ENCODE measurements around the gene ATXN1L.
A peak's percentile ranks its signal among the peaks of the same experiment; 100 is the strongest.
"Not testable (repeated sequence)": the region's sequence is repeated elsewhere in the genome, so short reads cannot be mapped to it uniquely, and the experiment has no call there.

ATXN1L gene

DNA sequence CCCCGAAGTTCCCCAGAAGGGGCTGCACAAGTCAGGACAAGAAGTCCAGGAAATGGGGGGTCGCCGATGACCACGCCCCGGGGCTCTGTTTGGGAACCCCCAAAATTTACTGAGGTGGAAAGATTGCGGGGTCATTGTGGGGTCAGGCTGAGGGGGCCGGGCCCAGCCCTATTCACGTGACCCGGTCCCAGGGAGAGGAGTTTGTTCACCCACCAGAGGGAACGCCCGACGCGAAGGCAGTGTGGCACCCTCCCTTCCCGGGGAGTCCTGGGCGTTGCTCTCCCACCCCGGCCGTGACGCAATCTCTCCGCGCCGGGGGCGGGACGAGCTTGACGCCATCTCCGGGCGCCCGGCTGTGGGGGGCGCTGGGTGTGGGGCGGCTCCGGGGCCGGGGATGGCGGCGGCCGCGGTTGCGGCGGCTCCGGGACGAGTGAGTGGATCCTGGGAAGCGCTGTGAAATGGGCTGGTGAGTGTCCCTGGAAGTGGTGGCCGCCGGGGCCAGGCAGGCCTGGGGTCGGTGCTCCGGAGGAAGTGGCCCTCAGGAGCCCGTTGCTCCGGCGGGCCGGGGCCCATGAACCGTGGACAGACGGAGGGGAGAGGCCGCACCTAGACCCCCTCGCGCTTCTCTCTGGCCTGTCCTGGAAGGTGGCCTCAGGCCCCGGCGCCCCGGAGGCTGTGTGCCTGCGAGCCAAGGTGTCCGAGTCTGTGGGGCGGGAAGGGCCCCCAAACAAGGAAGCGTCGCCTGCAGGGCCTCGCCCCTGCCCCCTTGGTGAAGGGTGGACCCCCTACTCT, at the start of gene ATXN1L:
Gene ATXN1L (plus strand): TSS at position 338 of the 792 bp plus-strand sequence. CDS start 3,765 bp downstream, outside the sequence.
- DNase-seq (ENCODE audit: low read depth) = peak; percentile 97
- Histone ChIP-seq H3K9me3 (ENCODE audit: control insufficient read depth, low read length) (no peaks in the 10 kb centered on the region), H3K36me3 (ENCODE audit: control insufficient read depth, insufficient read depth, low read length, severe bottlenecking) (peaks cover 31% of the 10 kb centered on the region), H3K27me3 (replicated peaks; ENCODE audit: control insufficient read depth, insufficient read depth, low read length) (no peaks in the 10 kb centered on the region), H3K9ac (ENCODE audit: low read length) (peak within 1 kb of the TSS; percentile 96), H3K4me1 (ENCODE audit: control insufficient read depth, insufficient read depth, low read length) (peaks cover 20% of the 10 kb centered on the region), H3K4me3 (ENCODE audit: low read length) (peak within 1 kb of the TSS; percentile 86)

GRCh38 chr16:71796501-71797097, 49.2 kb upstream of the ATXN1L start:
- Histone ChIP-seq H3K4me1 (ENCODE audit: control insufficient read depth, insufficient read depth, low read length) (peaks cover 32% of the 10 kb centered on the region), H3K9ac (ENCODE audit: low read length) (no peak overlapping the region), H3K9me3 (ENCODE audit: control insufficient read depth, low read length) (no peaks in the 10 kb centered on the region), H3K36me3 (ENCODE audit: control insufficient read depth, insufficient read depth, low read length, severe bottlenecking) (peaks cover 36% of the 10 kb centered on the region), H3K4me3 (ENCODE audit: low read length) (no peak overlapping the region), H3K27me3 (replicated peaks; ENCODE audit: control insufficient read depth, insufficient read depth, low read length) (no peaks in the 10 kb centered on the region)
- DNase-seq (ENCODE audit: low read depth) = peak; percentile 41

- no peaks in the 10 kb centered on the region for H3K9me3 ChIP-seq (ENCODE audit: control insufficient read depth, low read length)
- H3K9ac ChIP-seq (ENCODE audit: low read length) = no peak overlapping the region
- no peaks in the 10 kb centered on the region for H3K27me3 ChIP-seq (replicated peaks; ENCODE audit: control insufficient read depth, insufficient read depth, low read length)
- peaks cover 22% of the 10 kb centered on the region for H3K4me1 ChIP-seq (ENCODE audit: control insufficient read depth, insufficient read depth, low read length)
- H3K36me3 ChIP-seq (ENCODE audit: control insufficient read depth, insufficient read depth, low read length, severe bottlenecking) = peaks cover 34% of the 10 kb centered on the region
- H3K4me3 ChIP-seq (ENCODE audit: low read length) = no peak overlapping the region
- DNase-seq (ENCODE audit: low read depth) = no peak
Observed at GRCh38 chr16:71803305-71803690, 42.5 kb upstream of the ATXN1L start.

GRCh38 chr16:71807905-71808592, 37.7 kb upstream of the ATXN1L start:
- Histone ChIP-seq H3K36me3 (ENCODE audit: control insufficient read depth, insufficient read depth, low read length, severe bottlenecking) (peaks cover 14% of the 10 kb centered on the region), H3K27me3 (replicated peaks; ENCODE audit: control insufficient read depth, insufficient read depth, low read length) (no peaks in the 10 kb centered on the region), H3K9ac (ENCODE audit: low read length) (peak overlapping the region; percentile 89), H3K4me1 (ENCODE audit: control insufficient read depth, insufficient read depth, low read length) (peaks cover 32% of the 10 kb centered on the region), H3K9me3 (ENCODE audit: control insufficient read depth, low read length) (no peaks in the 10 kb centered on the region), H3K4me3 (ENCODE audit: low read length) (peak overlapping the region; percentile 99)
- peak; percentile 61 for DNase-seq (ENCODE audit: low read depth)

DNA sequence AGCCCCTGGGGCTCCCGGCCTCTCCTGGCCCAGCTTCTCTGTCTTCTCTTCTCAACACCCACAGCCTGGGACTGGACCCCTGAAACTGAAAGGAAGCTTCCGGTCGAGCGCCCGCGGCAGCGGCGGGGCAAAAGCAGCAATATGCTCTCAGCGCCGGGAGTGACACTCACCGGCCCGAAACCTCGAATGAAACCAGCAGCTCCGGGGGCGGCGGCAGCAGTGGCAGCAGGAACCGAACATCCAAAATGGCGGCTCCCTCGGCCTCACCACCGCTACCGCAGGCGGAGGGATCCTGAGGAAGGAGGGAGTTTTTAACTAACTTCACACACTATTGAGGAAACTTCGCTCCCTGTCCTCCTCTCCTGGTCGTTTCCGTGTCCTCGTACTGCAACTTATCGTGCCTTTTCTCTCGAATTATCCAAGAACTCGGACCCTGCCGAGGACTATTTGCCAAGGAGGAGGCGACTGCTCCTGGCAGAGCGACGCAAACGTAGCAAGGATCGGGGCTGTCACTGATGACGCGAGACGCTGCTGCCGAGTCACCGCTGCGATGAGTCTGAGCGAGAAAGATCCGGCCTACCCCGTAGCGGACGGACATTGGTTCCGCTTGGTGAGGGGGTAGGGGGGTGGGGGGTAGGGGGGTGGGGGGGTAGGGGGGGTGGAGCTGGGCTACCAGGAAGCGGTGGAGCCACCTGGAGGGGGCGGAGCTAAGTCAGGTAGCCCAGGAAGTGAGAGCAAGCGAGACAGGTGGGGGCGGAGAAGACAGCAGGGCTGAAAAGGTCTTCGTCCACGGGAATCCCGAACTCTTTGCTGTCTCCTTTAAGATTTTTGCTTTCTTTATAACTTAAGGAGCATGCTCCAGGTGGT, 37.0 kb upstream of the ATXN1L start, which contains the start of gene AP1G1:
Gene AP1G1 (minus strand): TSS at position 242 of the 867 bp plus-strand sequence. CDS start 19,355 bp downstream, outside the sequence.
- DNase-seq (ENCODE audit: low read depth) = peak; percentile 98
- Histone ChIP-seq H3K27me3 (replicated peaks; ENCODE audit: control insufficient read depth, insufficient read depth, low read length) (no peaks in the 10 kb centered on the region), H3K36me3 (ENCODE audit: control insufficient read depth, insufficient read depth, low read length, severe bottlenecking) (peaks cover 7% of the 10 kb centered on the region), H3K9ac (ENCODE audit: low read length) (peak within 1 kb of the TSS; percentile 89), H3K9me3 (ENCODE audit: control insufficient read depth, low read length) (no peaks in the 10 kb centered on the region), H3K4me3 (ENCODE audit: low read length) (peak within 1 kb of the TSS; percentile 99), H3K4me1 (ENCODE audit: control insufficient read depth, insufficient read depth, low read length) (peaks cover 32% of the 10 kb centered on the region)

GRCh38 chr16:71810155-71810530, 35.6 kb upstream of the ATXN1L start:
- peaks cover 32% of the 10 kb centered on the region for H3K4me1 ChIP-seq (ENCODE audit: control insufficient read depth, insufficient read depth, low read length)
- DNase-seq (ENCODE audit: low read depth); H3K36me3 ChIP-seq (ENCODE audit: control insufficient read depth, insufficient read depth, low read length, severe bottlenecking); H3K9me3 ChIP-seq (ENCODE audit: control insufficient read depth, low read length); H3K27me3 ChIP-seq (replicated peaks; ENCODE audit: control insufficient read depth, insufficient read depth, low read length): not testable (repeated sequence)
- H3K9ac ChIP-seq (ENCODE audit: low read length) = peak overlapping the region; percentile 89
- H3K4me3 ChIP-seq (ENCODE audit: low read length) = peak overlapping the region; percentile 99

- Histone ChIP-seq H3K36me3 (ENCODE audit: control insufficient read depth, insufficient read depth, low read length, severe bottlenecking) (peaks cover 2% of the 10 kb centered on the region), H3K4me3 (ENCODE audit: low read length) (no peak overlapping the region), H3K9me3 (ENCODE audit: control insufficient read depth, low read length) (no peaks in the 10 kb centered on the region), H3K27me3 (replicated peaks; ENCODE audit: control insufficient read depth, insufficient read depth, low read length) (no peaks in the 10 kb centered on the region), H3K4me1 (ENCODE audit: control insufficient read depth, insufficient read depth, low read length) (peaks cover 22% of the 10 kb centered on the region), H3K9ac (ENCODE audit: low read length) (no peak overlapping the region)
- no peak for DNase-seq (ENCODE audit: low read depth)
Observed at GRCh38 chr16:71811261-71811803, 34.4 kb upstream of the ATXN1L start.

- Histone ChIP-seq H3K4me1 (ENCODE audit: control insufficient read depth, insufficient read depth, low read length) (peaks cover 11% of the 10 kb centered on the region), H3K9ac (ENCODE audit: low read length) (peak overlapping the region; percentile 75), H3K4me3 (ENCODE audit: low read length) (peak overlapping the region; percentile 71)
- not testable (repeated sequence) for H3K36me3 ChIP-seq (ENCODE audit: control insufficient read depth, insufficient read depth, low read length, severe bottlenecking); H3K27me3 ChIP-seq (replicated peaks; ENCODE audit: control insufficient read depth, insufficient read depth, low read length); DNase-seq (ENCODE audit: low read depth); H3K9me3 ChIP-seq (ENCODE audit: control insufficient read depth, low read length)
Observed at GRCh38 chr16:71817155-71817500, 28.6 kb upstream of the ATXN1L start.

- DNase-seq (ENCODE audit: low read depth) = no peak
- H3K36me3 ChIP-seq (ENCODE audit: control insufficient read depth, insufficient read depth, low read length, severe bottlenecking) = peaks cover 8% of the 10 kb centered on the region
Observed at GRCh38 chr16:71826533-71827017, 19.2 kb upstream of the ATXN1L start.

GRCh38 chr16:71830359-71830758, 15.4 kb upstream of the ATXN1L start:
- H3K36me3 ChIP-seq (ENCODE audit: control insufficient read depth, insufficient read depth, low read length, severe bottlenecking) = peaks cover 3% of the 10 kb centered on the region
- H3K9ac ChIP-seq (ENCODE audit: low read length) = no peak overlapping the region
- H3K9me3 ChIP-seq (ENCODE audit: control insufficient read depth, low read length) = no peaks in the 10 kb centered on the region
- H3K4me1 ChIP-seq (ENCODE audit: control insufficient read depth, insufficient read depth, low read length) = no peaks in the 10 kb centered on the region
- no peaks in the 10 kb centered on the region for H3K27me3 ChIP-seq (replicated peaks; ENCODE audit: control insufficient read depth, insufficient read depth, low read length)
- DNase-seq (ENCODE audit: low read depth) = no peak
- no peak overlapping the region for H3K4me3 ChIP-seq (ENCODE audit: low read length)

More at GRCh38 chr16:71826533-71827017, 19.2 kb upstream of the ATXN1L start:
- Histone ChIP-seq H3K27me3 (replicated peaks; ENCODE audit: control insufficient read depth, insufficient read depth, low read length) (no peaks in the 10 kb centered on the region), H3K9ac (ENCODE audit: low read length) (no peak overlapping the region), H3K4me3 (ENCODE audit: low read length) (no peak overlapping the region), H3K4me1 (ENCODE audit: control insufficient read depth, insufficient read depth, low read length) (no peaks in the 10 kb centered on the region), H3K9me3 (ENCODE audit: control insufficient read depth, low read length) (no peaks in the 10 kb centered on the region)
